Body of pancreas (tissue), 4 donors: ENCODE results near the gene LDLRAD3.

ENCODE experiments used
- POLR2A ChIP-seq, 3 donors: fragments of 450-650 bp; IDR thresholded peaks; one replicate each; pipeline ENCODE4 v1.6.1; 2016; ENCODE audit warnings: antibody characterized with exemption in 3 of 3, mild to moderate bottlenecking in 2 of 3
- TF ChIP-seq, protein P1 (sequence below), 7 experiments: fragments of 450-650 bp in 4 of 7; fragments of 200-600 bp in 3 of 7; sonication (generic) in 3 of 7; IDR thresholded peaks; one replicate each; pipeline ENCODE4 v1.5.1; 2016 to 2019; ENCODE audit warnings: antibody characterized with exemption in 7 of 7

DNA sequence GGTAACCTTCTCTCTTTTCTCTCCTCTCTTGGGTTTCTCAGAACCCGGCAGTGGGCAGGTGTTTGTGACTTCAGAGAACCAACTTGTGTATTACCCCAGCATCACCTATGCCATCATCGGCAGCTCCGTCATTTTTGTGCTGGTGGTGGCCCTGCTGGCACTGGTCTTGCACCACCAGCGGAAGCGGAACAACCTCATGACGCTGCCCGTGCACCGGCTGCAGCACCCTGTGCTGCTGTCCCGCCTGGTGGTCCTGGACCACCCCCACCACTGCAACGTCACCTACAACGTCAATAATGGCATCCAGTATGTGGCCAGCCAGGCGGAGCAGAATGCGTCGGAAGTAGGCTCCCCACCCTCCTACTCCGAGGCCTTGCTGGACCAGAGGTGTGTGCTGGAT lies 283.2 kb downstream of the LDLRAD3 start:
- TF ChIP-seq, protein P1, sequence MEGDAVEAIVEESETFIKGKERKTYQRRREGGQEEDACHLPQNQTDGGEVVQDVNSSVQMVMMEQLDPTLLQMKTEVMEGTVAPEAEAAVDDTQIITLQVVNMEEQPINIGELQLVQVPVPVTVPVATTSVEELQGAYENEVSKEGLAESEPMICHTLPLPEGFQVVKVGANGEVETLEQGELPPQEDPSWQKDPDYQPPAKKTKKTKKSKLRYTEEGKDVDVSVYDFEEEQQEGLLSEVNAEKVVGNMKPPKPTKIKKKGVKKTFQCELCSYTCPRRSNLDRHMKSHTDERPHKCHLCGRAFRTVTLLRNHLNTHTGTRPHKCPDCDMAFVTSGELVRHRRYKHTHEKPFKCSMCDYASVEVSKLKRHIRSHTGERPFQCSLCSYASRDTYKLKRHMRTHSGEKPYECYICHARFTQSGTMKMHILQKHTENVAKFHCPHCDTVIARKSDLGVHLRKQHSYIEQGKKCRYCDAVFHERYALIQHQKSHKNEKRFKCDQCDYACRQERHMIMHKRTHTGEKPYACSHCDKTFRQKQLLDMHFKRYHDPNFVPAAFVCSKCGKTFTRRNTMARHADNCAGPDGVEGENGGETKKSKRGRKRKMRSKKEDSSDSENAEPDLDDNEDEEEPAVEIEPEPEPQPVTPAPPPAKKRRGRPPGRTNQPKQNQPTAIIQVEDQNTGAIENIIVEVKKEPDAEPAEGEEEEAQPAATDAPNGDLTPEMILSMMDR (IDR thresholded peaks at IDR 0.05): no peak
- no peak for TF ChIP-seq POLR2A (IDR thresholded peaks at IDR 0.05)
